ENCODE measurements around the gene HRH1. TPM values are rescaled to one million over a fixed set of nuclear protein-coding genes. Genes with fewer than 3 reads are reported as not detected.

The HRH1 gene
- total RNA-seq, 1 donor, result 9.8 TPM

- peaks cover 24% of the 10 kb centered on the region for H3K79me2 ChIP-seq (ENCODE audit: insufficient read depth, low read length)
- no peaks in the 10 kb centered on the region for H4K20me1 ChIP-seq (ENCODE audit: insufficient read depth, low read length)
- H3K9me3 ChIP-seq (ENCODE audit: low read depth, low read length), result no peaks in the 10 kb centered on the region
- no peak overlapping the region for H3K4me3 ChIP-seq (ENCODE audit: insufficient read depth, low read length)
- H3K4me2 ChIP-seq (ENCODE audit: insufficient read depth, low read length), result peak overlapping the region; percentile 17
- H3K27me3 ChIP-seq (ENCODE audit: insufficient read depth, low read length), result no peaks in the 10 kb centered on the region
- H2AFZ ChIP-seq (ENCODE audit: low read length), result no peak overlapping the region
- H3K36me3 ChIP-seq (ENCODE audit: insufficient read depth, low read length), result peaks cover 26% of the 10 kb centered on the region
- peaks cover 10% of the 10 kb centered on the region for H3K4me1 ChIP-seq (ENCODE audit: insufficient read depth, low read length)
- no peak for DNase-seq (ENCODE audit: insufficient read length, low spot score, missing footprints)
- no peak for TF ChIP-seq CTCF (IDR thresholded peaks at IDR 0.05; ENCODE audit: extremely low read depth, low read depth, low read length)
- no peak overlapping the region for H3K27ac ChIP-seq (ENCODE audit: low read depth, low read length)
Measured at GRCh38 chr3:11300970-11301369, 146.7 kb downstream of the HRH1 start.

- Histone ChIP-seq H3K79me2 (ENCODE audit: insufficient read depth, low read length) (peaks cover 9% of the 10 kb centered on the region), H3K36me3 (ENCODE audit: insufficient read depth, low read length) (peaks cover 35% of the 10 kb centered on the region), H3K9me3 (ENCODE audit: low read depth, low read length) (no peaks in the 10 kb centered on the region), H3K27ac (ENCODE audit: low read depth, low read length) (no peak overlapping the region), H3K4me1 (ENCODE audit: insufficient read depth, low read length) (peaks cover 23% of the 10 kb centered on the region), H2AFZ (ENCODE audit: low read length) (no peak overlapping the region), H4K20me1 (ENCODE audit: insufficient read depth, low read length) (no peaks in the 10 kb centered on the region), H3K4me3 (ENCODE audit: insufficient read depth, low read length) (no peak overlapping the region), H3K27me3 (ENCODE audit: insufficient read depth, low read length) (no peaks in the 10 kb centered on the region), H3K4me2 (ENCODE audit: insufficient read depth, low read length) (no peak overlapping the region)
- no peak for DNase-seq (ENCODE audit: insufficient read length, low spot score, missing footprints)
- TF ChIP-seq CTCF (IDR thresholded peaks at IDR 0.05; ENCODE audit: extremely low read depth, low read depth, low read length), result no peak
Measured at GRCh38 chr3:11302444-11302843, 148.2 kb downstream of the HRH1 start.

DNA sequence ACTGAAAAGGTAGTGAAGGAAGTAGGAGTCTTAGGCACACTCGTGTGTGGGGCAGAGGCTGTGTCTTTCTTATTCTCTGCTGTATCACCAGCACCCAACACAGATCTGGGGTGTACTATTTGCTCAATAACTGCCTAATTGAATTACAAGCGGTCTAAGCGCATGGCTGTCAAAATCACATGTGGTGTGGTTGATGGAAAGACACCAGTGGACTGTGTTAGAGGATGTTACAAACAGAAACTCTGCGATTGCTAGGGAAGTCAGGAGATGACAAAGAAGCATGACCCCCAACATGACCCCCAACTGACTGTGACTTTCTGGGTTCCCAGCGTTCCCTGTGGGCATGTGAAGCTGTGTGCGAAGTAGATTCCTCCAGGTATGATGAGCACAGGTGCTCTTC, 149.9 kb downstream of the HRH1 start:
- no peak overlapping the region for H3K4me3 ChIP-seq (ENCODE audit: insufficient read depth, low read length)
- H3K36me3 ChIP-seq (ENCODE audit: insufficient read depth, low read length), result peaks cover 44% of the 10 kb centered on the region
- no peak overlapping the region for H3K27ac ChIP-seq (ENCODE audit: low read depth, low read length)
- H3K4me1 ChIP-seq (ENCODE audit: insufficient read depth, low read length), result peaks cover 23% of the 10 kb centered on the region
- no peak for DNase-seq (ENCODE audit: insufficient read length, low spot score, missing footprints)
- H3K9me3 ChIP-seq (ENCODE audit: low read depth, low read length), result no peaks in the 10 kb centered on the region
- no peak overlapping the region for H2AFZ ChIP-seq (ENCODE audit: low read length)
- no peaks in the 10 kb centered on the region for H3K27me3 ChIP-seq (ENCODE audit: insufficient read depth, low read length)
- H3K4me2 ChIP-seq (ENCODE audit: insufficient read depth, low read length), result no peak overlapping the region
- H4K20me1 ChIP-seq (ENCODE audit: insufficient read depth, low read length), result no peaks in the 10 kb centered on the region
- no peaks in the 10 kb centered on the region for H3K79me2 ChIP-seq (ENCODE audit: insufficient read depth, low read length)
- TF ChIP-seq CTCF (IDR thresholded peaks at IDR 0.05; ENCODE audit: extremely low read depth, low read depth, low read length), result no peak

GRCh38 chr3:11305509-11305908, 151.2 kb downstream of the HRH1 start:
- no peaks in the 10 kb centered on the region for H3K27me3 ChIP-seq (ENCODE audit: insufficient read depth, low read length)
- no peak overlapping the region for H3K4me2 ChIP-seq (ENCODE audit: insufficient read depth, low read length)
- no peak overlapping the region for H3K27ac ChIP-seq (ENCODE audit: low read depth, low read length)
- H3K9me3 ChIP-seq (ENCODE audit: low read depth, low read length), result no peaks in the 10 kb centered on the region
- H3K79me2 ChIP-seq (ENCODE audit: insufficient read depth, low read length), result no peaks in the 10 kb centered on the region
- H3K4me1 ChIP-seq (ENCODE audit: insufficient read depth, low read length), result peaks cover 23% of the 10 kb centered on the region
- no peak for DNase-seq (ENCODE audit: insufficient read length, low spot score, missing footprints)
- H4K20me1 ChIP-seq (ENCODE audit: insufficient read depth, low read length), result no peaks in the 10 kb centered on the region
- no peak overlapping the region for H3K4me3 ChIP-seq (ENCODE audit: insufficient read depth, low read length)
- peaks cover 38% of the 10 kb centered on the region for H3K36me3 ChIP-seq (ENCODE audit: insufficient read depth, low read length)
- no peak for TF ChIP-seq CTCF (IDR thresholded peaks at IDR 0.05; ENCODE audit: extremely low read depth, low read depth, low read length)
- H2AFZ ChIP-seq (ENCODE audit: low read length), result no peak overlapping the region

All from osteoblast (primary cell).